GM18526 (cell line): Measurements from ENCODE around the gene IL12RB2.

Experiments
- POLR2A ChIP-seq: IDR thresholded peaks from 3 replicates; pipeline ENCODE4 v1.6.1; 2011; ENCODE audit not compliant: insufficient read length; ENCODE audit errors: extremely low read depth

The IL12RB2 gene

DNA sequence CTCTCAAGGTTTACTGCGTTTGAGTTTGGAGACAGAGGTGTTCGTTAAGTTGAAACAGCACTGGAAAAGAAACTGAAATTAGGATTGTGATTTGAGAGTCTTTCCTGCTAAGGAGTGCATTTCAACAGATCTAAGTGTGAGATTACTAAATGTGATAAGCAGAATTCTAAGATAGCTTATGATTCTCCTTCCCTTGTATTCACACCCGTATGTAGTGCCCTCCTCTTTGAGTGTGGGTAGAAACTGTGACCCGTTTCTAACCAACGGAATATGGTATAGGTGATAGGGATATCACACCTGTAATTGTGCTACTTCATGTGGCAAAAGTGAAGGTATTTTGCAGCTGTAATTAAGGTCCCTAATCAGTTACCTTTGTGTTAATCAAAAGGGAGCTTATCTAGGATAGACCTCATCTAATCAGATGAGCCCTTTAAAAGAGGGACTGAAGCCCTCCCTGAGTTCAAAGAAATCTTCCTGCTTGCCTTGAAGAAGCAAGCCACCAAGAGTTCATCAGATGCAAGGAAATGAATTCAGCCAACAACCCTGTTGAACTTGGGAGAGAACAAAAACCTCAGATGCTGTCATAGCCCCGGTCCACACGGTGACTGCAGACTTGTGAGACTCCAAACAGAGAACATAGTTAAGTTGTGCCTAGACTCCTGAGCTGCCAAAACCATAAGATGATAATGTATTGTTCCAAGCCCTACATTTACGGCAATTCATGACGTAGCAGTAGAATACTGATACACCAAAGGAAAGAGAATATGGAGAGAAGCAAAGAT, 12.6 kb upstream of the IL12RB2 start:
- no peak for TF ChIP-seq POLR2A

DNA sequence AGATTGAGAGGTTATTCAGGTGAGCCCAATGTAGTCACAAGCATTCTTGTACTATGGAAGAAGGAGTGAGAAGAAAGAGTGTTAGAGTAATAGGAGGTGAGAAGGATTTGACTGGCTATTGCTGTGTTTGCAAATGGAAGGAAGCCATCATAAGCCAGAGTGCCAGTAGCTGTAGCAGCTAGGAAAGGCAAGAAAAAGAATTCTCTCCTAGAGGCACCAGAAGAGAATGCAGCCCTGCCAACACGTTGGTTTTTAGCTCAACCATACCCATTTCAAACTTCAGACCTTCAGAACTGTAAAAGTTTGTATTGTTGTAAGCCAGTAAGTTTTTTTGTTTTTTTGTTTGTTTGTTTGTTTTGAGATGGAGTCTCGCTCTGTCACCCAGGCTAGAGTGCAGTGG, 8.9 kb upstream of the IL12RB2 start:
- no peak for TF ChIP-seq POLR2A

DNA sequence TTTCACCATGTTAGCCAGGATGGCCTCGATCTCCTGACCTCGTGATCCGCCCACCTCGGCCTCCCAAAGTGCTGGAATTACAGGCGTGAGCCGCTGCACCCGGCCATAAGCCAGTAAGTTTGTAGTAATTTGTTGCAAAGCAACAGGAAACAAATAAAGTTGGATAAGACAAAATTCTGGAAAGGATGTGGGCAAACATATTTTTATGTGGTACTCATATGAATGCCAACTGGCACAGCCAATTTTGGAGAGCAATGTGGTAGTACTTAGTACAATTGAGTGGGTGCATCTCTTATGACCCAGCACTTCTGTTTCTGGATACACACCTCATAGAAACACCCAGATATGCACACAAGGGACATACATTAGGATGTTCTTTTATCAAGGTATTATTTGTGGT, 8.4 kb upstream of the IL12RB2 start:
- no peak for TF ChIP-seq POLR2A

DNA sequence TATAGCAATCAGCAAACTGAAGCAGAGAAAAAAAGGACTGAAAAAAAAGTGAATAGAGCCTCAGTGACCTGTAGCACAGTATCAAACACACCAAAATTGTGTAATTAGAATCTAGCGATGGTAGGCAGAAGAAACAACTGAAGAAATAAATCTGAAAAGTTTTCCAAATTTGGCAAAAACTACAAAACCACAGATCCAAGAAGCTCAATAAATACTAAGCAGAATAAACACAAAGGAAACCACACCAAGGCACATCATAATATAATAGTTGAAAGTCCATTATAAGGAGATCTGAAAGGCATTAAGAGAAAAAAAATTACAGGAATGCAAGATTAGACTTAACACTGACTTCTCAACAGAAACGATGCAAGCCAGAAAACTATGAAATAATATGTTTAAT, 7.1 kb upstream of the IL12RB2 start:
- no peak for TF ChIP-seq POLR2A

DNA sequence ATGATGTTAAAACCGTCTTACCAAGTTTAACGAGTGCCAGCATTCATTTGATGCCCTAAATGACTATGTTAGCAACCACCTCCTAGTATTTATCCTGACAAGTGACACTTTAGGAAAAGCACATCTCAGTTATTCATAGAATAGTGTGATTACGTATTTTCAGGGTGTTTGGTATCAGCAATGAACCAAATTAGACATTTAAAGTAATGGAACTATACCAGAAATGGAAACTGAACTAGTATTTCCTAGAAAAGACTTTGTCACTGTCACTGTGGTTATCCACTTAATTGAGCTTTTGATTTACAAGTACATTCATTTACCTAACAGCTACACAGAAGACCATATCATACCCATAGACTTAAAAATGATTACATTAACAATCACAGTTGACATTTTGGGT, 3.6 kb upstream of the IL12RB2 start:
- no peak for TF ChIP-seq POLR2A

DNA sequence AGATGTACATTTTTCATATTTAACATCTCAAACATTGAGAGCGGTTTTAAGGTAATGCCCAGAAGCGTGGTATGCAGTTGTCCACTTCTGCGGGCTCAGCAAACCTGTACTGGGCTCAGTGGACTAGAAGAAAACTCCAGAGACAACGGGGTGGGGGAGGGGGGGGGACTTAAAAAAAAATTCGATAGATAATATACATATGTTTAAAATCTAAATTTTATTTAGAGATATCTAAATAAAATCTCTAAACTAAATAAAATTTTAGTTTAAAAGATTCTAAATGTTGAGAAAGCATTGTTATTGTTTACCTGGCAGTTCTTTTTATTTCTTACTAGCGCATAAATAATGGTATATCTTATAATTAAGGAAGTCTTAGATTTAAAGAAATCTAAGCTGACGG, 1.1 kb upstream of the IL12RB2 start:
- TF ChIP-seq POLR2A, result no peak

DNA sequence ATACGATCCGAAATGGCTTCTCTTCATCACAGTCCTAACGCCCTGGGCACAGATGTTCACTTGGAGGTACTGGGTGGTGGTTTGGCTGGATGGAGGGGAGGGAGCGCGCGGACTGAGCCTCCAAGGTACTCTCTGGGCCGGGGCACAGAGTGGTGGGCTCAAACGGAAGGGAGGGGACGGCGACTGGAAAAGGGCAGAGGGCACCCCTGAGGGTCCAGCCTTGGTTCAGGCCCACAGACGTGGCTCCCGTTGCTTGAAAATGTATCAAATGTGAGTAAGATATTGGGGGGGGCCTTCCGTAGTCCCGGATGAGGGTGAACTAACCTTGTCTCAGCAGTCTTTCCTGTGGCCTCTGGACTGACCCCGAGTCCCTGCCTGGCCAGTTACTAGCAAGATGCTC, 463 bp downstream of the IL12RB2 start:
- no peak for TF ChIP-seq POLR2A

DNA sequence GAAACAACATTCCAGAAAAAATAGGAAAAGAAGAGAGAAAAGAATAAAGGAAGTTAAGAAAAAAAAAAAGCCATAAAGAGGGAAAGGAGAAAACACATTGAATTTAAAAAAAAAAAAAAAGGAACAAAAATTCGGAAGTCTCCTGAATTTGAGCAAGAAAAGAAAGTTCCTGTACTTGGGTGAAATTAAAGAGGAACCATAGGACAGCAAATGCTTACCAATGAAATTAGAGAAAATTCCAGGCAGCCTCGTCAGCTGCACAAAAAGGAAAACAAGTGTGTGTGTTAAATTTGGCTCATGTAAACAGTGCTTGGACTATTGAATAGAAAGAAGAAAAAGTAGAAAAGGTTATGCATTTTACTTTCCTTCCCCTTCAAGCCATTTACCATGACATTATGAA, 4.9 kb downstream of the IL12RB2 start:
- no peak for TF ChIP-seq POLR2A

DNA sequence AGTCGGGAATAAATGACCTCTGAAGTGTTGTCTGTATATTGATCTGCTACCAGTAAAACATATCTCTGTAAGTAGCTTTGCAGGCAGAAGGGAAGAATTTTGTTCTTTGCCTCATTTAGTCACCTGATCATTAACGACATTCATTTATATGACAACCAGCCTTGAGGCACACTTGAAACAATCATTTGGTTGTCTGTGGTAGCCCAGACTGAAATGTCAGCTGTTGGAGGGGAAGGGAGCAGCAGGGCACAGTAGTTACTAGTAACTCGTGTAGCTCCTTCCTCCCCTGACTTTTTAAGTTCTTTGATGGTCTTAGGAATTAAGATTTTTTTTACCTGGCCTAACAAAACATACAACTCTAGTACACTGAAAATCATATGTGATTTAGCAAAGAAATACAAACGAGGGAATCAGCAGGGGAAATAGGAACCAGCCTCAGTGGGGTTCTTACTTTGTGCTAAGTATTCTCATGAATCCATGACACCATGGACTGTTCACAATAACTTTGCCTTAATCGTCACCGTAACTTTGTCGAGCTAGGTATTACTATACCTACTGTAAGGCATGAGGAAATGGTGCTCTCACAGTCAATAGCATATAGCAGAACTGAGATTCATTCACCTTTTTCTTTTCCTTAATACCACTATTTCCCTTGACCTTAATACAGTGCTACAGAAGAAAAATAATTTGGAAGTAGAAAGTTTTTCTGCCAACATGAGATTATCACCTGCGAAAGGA, 6.4 kb downstream of the IL12RB2 start:
- TF ChIP-seq POLR2A, result no peak

DNA sequence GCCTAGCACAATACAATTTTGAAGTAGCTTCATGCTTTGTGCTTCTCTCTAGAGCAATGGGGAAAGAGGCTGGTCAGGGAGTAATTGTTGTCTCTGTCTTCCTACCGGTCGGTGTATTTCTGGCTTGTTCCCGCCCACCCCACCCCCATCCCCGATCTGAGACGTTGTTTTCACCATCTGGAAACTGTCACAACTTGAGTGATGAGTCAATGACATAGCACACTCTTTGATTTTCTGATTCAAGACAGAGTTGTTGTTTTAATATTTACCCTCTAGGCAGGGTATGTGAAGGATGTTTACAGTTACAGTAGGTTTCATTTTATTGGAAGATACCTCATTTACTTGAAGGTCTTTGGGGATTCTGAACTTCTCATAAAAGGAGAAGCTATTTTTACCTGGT, 7.0 kb downstream of the IL12RB2 start:
- no peak for TF ChIP-seq POLR2A

DNA sequence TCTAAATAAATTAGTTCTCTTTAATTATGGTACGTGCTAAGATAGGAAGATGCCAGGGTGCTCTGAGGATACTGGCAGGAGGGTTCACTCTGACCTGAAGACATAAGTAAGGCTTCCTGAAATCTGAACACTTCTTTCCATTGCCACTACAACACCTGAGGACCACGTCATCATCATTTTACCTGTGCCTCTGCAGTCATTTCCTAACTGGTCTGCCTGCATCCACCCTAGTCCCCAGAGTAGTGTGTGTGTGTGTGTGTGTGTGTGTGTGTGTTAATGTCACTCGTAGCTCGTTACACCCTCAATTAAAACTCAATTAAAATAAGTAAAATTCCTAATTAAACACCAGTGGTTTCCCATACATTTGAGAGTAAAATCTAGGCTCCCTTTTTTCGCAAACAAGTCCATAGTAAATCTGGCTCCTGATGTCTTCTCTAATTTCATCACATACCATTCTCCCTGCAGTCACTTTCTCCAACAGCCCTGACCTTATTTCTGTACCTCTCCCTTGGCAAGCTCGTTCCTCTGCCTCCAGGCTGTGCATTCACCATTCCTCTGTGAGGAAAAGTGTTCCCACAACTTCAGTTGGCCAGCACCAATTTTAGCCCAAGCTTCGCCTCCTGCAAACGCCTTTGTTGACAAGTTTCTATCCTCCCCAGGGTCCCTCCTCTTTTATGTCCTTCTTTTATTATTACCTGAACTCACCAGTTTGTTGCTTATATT, 8.7 kb downstream of the IL12RB2 start:
- TF ChIP-seq POLR2A, result no peak

DNA sequence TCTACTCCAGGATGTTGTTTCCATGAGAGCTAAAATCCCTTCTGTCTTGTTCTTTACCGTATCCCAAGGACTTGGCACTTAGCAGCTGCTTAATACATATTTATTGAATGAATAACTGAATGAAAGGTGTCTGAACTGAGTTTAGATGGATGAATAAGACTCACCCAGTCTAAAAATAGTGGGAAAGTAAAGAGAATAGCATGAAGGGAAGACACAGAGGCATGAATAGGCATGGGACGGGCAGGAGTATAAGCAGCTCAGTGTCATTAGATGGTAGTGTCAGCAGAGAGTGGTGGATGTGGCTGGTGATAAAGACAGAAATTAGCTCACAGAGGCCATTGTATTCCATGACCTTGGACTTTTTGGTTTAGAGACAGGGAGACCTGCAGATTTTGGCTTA, 9.2 kb downstream of the IL12RB2 start:
- TF ChIP-seq POLR2A, result no peak

DNA sequence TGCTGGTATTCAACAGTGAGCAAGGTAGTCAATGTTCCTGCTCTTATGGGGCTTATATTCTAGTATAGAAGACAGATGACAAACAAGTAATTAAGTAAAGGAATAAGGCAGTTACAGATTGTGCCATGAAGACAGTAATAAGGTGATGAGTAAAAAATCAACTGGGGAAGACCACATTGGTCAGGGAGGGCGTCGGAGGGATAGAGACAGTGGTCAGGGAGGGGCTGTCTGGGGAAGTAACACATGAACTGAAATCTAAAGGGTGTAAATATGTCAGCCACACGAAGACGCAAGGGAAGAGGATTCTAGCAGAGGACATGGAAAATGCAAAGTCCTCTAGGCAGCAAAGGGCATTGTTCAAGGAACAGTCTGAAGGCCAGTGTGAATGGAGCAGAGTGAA, 10.1 kb downstream of the IL12RB2 start:
- TF ChIP-seq POLR2A, result no peak

DNA sequence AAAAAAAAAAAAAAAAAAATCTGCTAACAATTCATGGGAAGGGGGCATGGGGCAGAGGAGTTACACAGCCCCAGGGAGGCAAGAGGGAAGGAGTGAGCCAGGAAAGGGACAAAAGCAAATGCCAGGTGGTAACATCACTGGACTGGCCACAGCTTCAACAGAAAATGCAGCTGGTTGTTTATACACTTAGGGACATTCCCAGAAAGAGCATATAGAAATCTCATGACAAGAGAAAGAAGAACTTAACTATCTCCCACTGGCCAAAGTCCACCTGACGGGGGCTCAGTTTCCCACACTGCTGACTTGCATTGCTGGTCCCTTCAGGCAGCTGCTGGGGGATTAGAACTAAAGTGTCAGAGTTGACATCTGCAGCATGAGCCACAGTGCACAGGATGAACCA, 14.8 kb downstream of the IL12RB2 start:
- no peak for TF ChIP-seq POLR2A

DNA sequence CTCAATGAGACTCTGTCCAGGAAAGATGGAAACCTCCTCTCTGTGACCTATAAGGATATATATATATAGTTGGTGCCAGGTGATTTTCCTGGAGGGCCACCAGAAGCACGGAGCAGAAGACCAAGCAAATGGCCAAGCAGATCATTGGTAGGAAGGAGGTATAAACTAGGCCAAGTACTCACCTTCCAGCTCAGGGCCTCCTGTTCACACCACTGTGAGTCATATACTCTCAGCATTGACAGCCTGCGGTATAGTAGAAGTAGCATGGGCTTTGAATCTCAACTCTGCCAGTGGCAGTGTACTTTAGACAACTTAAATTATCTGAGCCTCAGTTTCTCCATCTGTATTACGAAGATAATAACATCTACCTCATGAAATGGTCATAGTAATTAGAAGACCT, 15.4 kb downstream of the IL12RB2 start:
- no peak for TF ChIP-seq POLR2A

DNA sequence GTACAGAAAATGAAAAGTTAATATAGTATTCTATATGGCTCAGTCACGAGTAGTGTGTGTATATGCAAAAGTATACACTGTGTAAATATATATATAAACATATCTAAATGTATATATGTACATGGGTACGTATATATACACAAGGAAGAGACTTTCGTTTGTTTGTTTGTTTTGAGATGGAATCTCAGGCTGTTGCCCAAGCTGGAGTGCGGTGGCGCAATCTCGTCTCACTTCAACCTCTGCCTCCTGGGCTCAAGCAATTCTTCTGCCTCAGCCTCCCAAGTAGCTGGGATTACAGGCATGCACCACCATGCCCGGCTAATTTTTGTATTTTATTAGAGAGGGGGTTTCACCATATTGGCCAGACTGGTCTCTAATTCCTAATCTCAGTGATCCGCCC, 16.4 kb downstream of the IL12RB2 start:
- TF ChIP-seq POLR2A, result no peak

DNA sequence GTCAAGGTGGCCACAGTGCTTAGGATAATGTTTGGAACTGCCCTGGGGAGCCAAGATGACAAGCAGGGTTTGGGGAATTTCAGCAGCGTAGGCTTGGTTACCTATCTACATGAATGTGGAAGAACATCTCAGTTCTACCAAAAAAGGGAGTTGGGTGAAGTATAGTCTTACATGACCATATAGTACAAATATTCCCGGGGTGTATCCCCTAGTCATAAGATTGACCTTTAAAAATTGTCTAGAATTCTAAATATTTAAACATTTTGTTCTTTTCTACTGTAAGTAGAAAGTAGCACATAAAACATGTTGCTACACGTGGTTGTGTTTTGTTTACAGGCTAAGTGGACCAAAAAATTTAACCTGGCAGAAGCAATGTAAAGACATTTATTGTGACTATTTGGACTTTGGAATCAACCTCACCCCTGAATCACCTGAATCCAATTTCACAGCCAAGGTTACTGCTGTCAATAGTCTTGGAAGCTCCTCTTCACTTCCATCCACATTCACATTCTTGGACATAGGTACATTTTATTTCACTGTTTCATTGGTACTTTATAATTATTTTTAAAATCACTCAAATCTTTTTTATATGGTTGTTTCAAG, 20.3 kb downstream of the IL12RB2 start:
- TF ChIP-seq POLR2A, result no peak
